ENCODE results near the gene IL23R. TPM values are rescaled to one million over a fixed set of nuclear protein-coding genes. Genes with fewer than 3 reads are reported as not detected.

Gene IL23R
- total and polyA plus RNA-seq, 2 of the 8 experiments (the other 6 are each of a cell fraction or from before 2014, with no cell fraction given) = not detected

DNA sequence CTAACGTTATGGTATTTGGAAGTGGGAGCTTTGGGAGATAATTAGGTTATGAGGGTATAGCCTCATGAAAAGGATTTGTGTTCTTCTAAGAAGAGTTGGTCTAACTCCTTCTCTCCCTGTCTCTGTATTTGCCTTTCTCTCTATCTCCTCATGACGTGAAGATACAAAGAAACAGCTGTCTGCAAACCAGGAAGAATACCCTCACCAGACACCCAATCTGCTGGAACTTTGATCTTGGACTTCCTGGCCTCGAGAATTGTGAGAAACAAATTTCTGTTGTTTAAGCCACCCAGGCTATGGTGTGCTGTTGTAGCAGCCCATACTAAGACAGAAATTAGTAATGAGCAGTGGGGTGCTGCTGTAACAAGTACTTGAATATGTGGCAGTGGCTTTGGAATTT is 47.6 kb upstream of the IL23R start:
- 85% methylated on average over 3 of the region's 3 CpGs; no CpG with 5 or more reads in 1 of the 2 experiments for WGBS, 2 experiments (ENCODE audit: extremely low coverage in 1 of 2, insufficient coverage in 1 of 2, insufficient read length in 1 of 2, insufficient replicate concordance in 2 of 2, low coverage in 1 of 2, low lambda C conversion rate in 2 of 2, missing lambda C conversion rate in 1 of 2)
- no peak for FAIRE-seq

More for the DNA sequence above, 47.6 kb upstream of the IL23R start:
- Histone ChIP-seq H3K79me2 (ENCODE audit: control insufficient read depth in 1 of 2, insufficient read depth in 2 of 2, low read length in 2 of 2) (no peaks in the 10 kb centered on the region), H3K27me3 (replicated peaks in 1 of 4; ENCODE audit: control insufficient read depth in 3 of 4, extremely low read depth in 1 of 4, insufficient read depth in 3 of 4, low read length in 3 of 4) (no peaks in the 10 kb centered on the region), H3K27ac (ENCODE audit: low read depth, low read length) (no peak overlapping the region), H4K20me1 (replicated peaks in 1 of 2; ENCODE audit: control insufficient read depth in 1 of 2, insufficient read depth in 2 of 2, low read length in 2 of 2) (no peaks in the 10 kb centered on the region), H4K5ac (ENCODE audit: insufficient read length, low read depth, low read length) (no peak overlapping the region), H3K4ac (replicated peaks; ENCODE audit: insufficient read length, low read depth, low read length) (no peak overlapping the region), H3K14ac (ENCODE audit: insufficient read length) (no peak overlapping the region), H3K36me3 (ENCODE audit: control insufficient read depth in 2 of 4, insufficient read depth in 4 of 4, low read length in 3 of 4) (no peaks in the 10 kb centered on the region), H3K4me2 (ENCODE audit: insufficient read depth in 1 of 2, low read depth in 2 of 2, low read length in 2 of 2) (no peak overlapping the region), H3K56ac (replicated peaks; ENCODE audit: insufficient read length, low read depth, low read length) (no peak overlapping the region), H3K9me3 (ENCODE audit: insufficient read depth in 2 of 2, low read depth in 1 of 2, low read length in 1 of 2) (no peaks in the 10 kb centered on the region), H4K8ac (ENCODE audit: extremely low read depth, insufficient read depth, low read length) (no peak overlapping the region), H3K79me1 (ENCODE audit: low read depth, low read length) (no peaks in the 10 kb centered on the region), H2BK20ac (ENCODE audit: low read length) (no peak overlapping the region), H2BK12ac (ENCODE audit: low read depth, low read length) (no peak overlapping the region), H3K23me2 (ENCODE audit: low read depth, low read length) (no peaks in the 10 kb centered on the region), H2BK15ac (ENCODE audit: low read length) (no peak overlapping the region), H4K91ac (replicated peaks; ENCODE audit: insufficient read length, low read length) (no peak overlapping the region), H3K4me3 (ENCODE audit: extremely low read depth in 1 of 4, insufficient read depth in 2 of 4, low read depth in 3 of 4, low read length in 4 of 4) (no peak overlapping the region), H3K23ac (ENCODE audit: insufficient read length) (no peak overlapping the region), H3K4me1 (replicated peaks in 1 of 4; ENCODE audit: control insufficient read depth in 3 of 4, insufficient read depth in 4 of 4, low read length in 3 of 4) (no peaks in the 10 kb centered on the region), H2BK120ac (replicated peaks; ENCODE audit: low read depth, low read length) (no peak overlapping the region), H2AK5ac (ENCODE audit: low read depth, low read length) (no peak overlapping the region), H3K9ac (replicated peaks in 1 of 4; ENCODE audit: extremely low read depth in 1 of 4, low read depth in 3 of 4, low read length in 3 of 4) (no peak overlapping the region), H2BK5ac (ENCODE audit: low read depth, low read length) (no peak overlapping the region), H2AFZ (ENCODE audit: low read length) (no peak overlapping the region), H3K18ac (ENCODE audit: extremely low read depth, low read length) (no peak overlapping the region)
- no peak for DNase-seq (ENCODE audit: low read depth in 1 of 2, low spot score in 2 of 2)
- POLR2A ChIA-PET (ENCODE audit: partially characterized antibody) = no interaction called here
- TF ChIP-seq RFX5 (IDR thresholded peaks at IDR 0.05; ENCODE audit: borderline replicate concordance, low read depth, low read length) (no peak), RNF2 (IDR thresholded peaks at IDR 0.05; ENCODE audit: borderline replicate concordance, low read depth, low read length, missing control alignments, poor library complexity, severe bottlenecking) (no peak), POU5F1 (IDR thresholded peaks at IDR 0.05; ENCODE audit: low read depth, low read length) (no peak), SIRT6 (IDR thresholded peaks at IDR 0.05; ENCODE audit: low read length) (no peak), NANOG (IDR thresholded peaks at IDR 0.05; ENCODE audit: insufficient read depth, low read depth, low read length, poor library complexity, severe bottlenecking) (no peak), CBX8 (IDR thresholded peaks at IDR 0.05; ENCODE audit: borderline replicate concordance, low read depth, low read length) (no peak), KDM5A (IDR thresholded peaks at IDR 0.05; ENCODE audit: low read length) (no peak), GABPA (IDR thresholded peaks at IDR 0.05; ENCODE audit: borderline replicate concordance, insufficient read depth, low read length) (no peak), GTF2F1 (IDR thresholded peaks at IDR 0.05; ENCODE audit: borderline replicate concordance, low read depth, low read length) (no peak), KDM4A (IDR thresholded peaks at IDR 0.05; ENCODE audit: low read depth, low read length, severe bottlenecking) (no peak), CEBPB (IDR thresholded peaks at IDR 0.05; ENCODE audit: low read depth, low read length) (no peak), NRF1 (IDR thresholded peaks at IDR 0.05; ENCODE audit: low read depth, low read length) (no peak)
- TF ChIP-seq, protein P1, sequence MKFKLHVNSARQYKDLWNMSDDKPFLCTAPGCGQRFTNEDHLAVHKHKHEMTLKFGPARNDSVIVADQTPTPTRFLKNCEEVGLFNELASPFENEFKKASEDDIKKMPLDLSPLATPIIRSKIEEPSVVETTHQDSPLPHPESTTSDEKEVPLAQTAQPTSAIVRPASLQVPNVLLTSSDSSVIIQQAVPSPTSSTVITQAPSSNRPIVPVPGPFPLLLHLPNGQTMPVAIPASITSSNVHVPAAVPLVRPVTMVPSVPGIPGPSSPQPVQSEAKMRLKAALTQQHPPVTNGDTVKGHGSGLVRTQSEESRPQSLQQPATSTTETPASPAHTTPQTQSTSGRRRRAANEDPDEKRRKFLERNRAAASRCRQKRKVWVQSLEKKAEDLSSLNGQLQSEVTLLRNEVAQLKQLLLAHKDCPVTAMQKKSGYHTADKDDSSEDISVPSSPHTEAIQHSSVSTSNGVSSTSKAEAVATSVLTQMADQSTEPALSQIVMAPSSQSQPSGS (IDR thresholded peaks at IDR 0.05; ENCODE audit: low read length) = no peak
- CTCF ChIA-PET (ENCODE audit: partially characterized antibody) = interaction anchor here (0.7 to 1.1 kb wide), 4 partner anchors 10 to 144 kb away, joined by 3 to 5 read pairs (median 3); no protein-coding TSS in a partner anchor

Data from H1 (cell line).